GM10248 (cell line): ENCODE measurements around the gene CD180.

Source experiments
- CTCF ChIA-PET: fragments of 300-600 bp; sonication (Branson Sonifier 250); formaldehyde crosslinking; extraction: SDS; loops from one replicate; lab custom pipeline; 2021; ENCODE audit warnings: antibody characterized with exemption; lab: Yijun Ruan, JAX
- POLR2A ChIA-PET: fragments of 350-650 bp; sonication (Branson Sonifier 250); formaldehyde crosslinking; extraction: SDS; loops from one replicate; lab custom pipeline; 2020; ENCODE audit warnings: antibody characterized with exemption; lab: Yijun Ruan, JAX
- DNase-seq: peaks from one replicate; pipeline ENCODE4 v3.0.0; 2012; ENCODE audit errors: extremely low spot score
- CTCF ChIP-seq: IDR thresholded peaks from 2 replicates; pipeline ENCODE4 v1.5.1; 2012; ENCODE audit warnings: mild to moderate bottlenecking, low read depth; ENCODE audit errors: extremely low read depth, missing control alignments, control extremely low read depth

CD180 gene

GRCh38 chr5:67161767-67162166 lies 34.8 kb downstream of the CD180 start:
- CTCF ChIA-PET: interaction anchor here (0.9 to 12.5 kb wide), 7 partner anchors 11 to 1091 kb away, joined by 3 to 311 read pairs (median 3); partner anchors contain the start of gene CD180
- POLR2A ChIA-PET: no interaction called here
- no peak for DNase-seq
- no peak for TF ChIP-seq CTCF

- ChIA-PET CTCF (interaction anchor here (1.2 to 12.5 kb wide), 3 partner anchors 43 to 74 kb away, joined by 3 to 311 read pairs (median 3); partner anchors contain the start of gene CD180), POLR2A (no interaction called here)
- TF ChIP-seq CTCF: no peak
- DNase-seq: no peak
These were observed 35.6 kb downstream of the CD180 start for GRCh38 chr5:67160985-67161384.

DNA sequence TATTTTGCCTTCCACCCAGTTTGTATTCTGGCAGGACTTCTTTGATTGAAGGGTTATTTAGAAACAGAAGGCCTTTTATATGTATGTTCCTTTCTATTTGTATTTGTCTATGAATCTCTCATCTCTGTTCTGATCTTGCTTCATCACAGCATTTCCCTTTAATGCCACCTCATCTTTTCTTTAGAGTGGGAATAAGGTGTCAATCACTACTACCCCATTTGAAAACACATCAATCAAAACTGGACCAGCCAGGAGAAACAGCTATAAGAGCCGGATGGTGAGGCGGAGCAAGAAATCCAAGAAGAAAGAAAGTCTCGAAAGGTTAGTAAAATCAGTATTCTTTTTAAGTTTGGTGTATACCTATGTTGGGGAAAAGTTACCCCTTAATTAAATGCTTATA lies 36.3 kb downstream of the CD180 start:
- CTCF ChIA-PET: interaction anchor here (1.5 to 12.5 kb wide), 3 partner anchors 10 to 48 kb away, joined by 4 to 311 read pairs (median 83); partner anchors contain the start of gene CD180
- DNase-seq: no peak
- POLR2A ChIA-PET: no interaction called here
- TF ChIP-seq CTCF: no peak

DNA sequence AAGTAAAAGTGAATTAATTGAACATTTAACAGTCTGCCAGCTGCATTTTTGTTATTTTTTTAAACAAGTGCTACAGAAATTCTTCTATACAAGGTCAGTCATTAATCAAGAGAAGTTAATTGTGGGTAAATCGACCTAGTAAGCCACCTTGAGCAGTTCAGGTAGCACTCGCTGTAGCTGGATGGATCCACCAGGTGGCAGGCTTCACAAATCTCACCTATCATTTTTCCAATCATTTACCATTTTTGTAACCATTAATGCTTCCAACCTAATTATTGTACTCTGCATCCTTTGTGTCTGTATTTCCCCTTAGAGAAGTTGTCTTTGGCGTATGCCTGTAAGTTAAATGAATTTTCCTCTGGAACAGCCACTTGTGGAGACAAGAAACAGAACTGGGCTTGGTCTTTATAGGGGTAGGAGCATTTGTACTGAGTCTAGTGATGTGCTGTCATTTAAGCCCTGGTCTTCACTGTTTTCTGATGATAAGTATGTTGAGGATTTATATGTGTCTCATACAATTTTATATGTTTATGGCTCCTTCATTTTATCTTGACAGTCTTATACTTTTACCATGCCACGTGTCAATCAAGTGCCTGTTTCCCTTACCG lies 39.5 kb downstream of the CD180 start:
- CTCF ChIA-PET: interaction anchor here (0.6 to 6.6 kb wide), 11 partner anchors 9 to 447 kb away, joined by 3 to 83 read pairs (median 5); partner anchors contain the start of gene CD180
- TF ChIP-seq CTCF: peak; percentile 73
- DNase-seq: peak; percentile 62
- POLR2A ChIA-PET: interaction anchor here (0.6 kb wide), 1 partner anchor 53 kb away, joined by 3 read pairs; no protein-coding TSS in a partner anchor

DNA sequence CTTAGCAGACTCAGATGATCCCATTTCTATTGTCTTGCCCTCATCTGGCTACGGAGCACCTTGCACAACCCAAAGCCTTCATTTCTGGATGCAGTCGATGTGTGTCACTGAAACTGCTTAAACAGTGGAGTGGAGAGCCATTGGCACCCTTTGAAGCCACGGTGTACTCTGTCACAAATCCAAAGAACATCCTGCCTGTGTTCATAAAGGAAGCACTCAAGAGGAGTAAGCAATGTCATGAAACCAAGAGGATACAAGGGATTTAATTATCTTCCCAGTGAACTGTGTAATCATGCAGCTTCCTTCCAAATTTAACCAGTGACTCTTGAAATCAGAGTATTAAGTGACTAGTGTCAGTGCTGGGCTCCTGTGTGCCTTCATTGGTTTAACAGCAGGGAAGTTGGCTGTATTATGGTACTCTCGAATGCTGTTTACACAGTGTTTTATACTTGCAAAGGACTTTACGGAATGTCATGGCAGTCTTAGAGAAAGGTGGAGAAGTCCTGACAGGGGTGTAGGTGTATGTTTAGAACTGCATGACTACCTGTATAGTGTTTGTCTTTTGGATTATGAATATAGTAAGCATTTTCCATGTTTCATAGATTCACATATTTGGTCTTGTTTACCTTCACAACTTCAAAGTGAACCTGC lies 41.9 kb downstream of the CD180 start:
- POLR2A ChIA-PET: no interaction called here
- no peak for DNase-seq
- TF ChIP-seq CTCF: no peak

DNA sequence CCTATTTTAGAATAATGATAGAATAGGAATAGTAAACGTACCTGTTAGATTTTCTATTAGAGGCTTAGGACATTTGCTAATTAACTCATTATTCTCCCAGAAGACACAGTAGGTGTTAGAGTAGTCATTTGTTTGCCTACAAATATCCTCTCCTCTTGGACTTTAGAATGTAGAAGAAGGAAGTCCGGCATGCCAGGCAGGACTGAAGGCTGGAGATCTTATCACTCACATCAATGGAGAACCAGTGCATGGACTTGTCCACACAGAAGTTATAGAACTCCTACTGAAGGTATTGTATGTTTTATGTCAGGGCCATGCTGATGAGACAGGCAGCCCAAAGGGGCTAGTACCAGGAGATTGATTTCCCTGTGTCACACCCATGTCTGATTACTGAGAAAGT lies 43.3 kb downstream of the CD180 start:
- ChIA-PET POLR2A (no interaction called here), CTCF (no interaction called here)
- no peak for DNase-seq
- no peak for TF ChIP-seq CTCF

More for the DNA sequence above, 41.9 kb downstream of the CD180 start:
- CTCF ChIA-PET: interaction anchor here (1.1 to 6.6 kb wide), 7 partner anchors 10 to 1098 kb away, joined by 3 to 83 read pairs (median 3); no protein-coding TSS in a partner anchor
